Stimulated activated CD8-positive, alpha-beta memory T cell treated with anti-CD3 and anti-CD28 coated beads, Interleukin-4, amount 100 ng/mL, for 1 hour (primary cell): ENCODE measurements around the gene SLC5A10.
"Not testable (repeated sequence)": the region's sequence is repeated elsewhere in the genome, so short reads cannot be mapped to it uniquely, and the experiment has no call there.

ENCODE experiments used
- DNase-seq, 2 donors: peaks; one replicate each; pipeline ENCODE4 v3.0.0-alpha.2; 2020; ENCODE audit warnings: low read depth in 2 of 2, low spot score in 1 of 2

Gene SLC5A10

GRCh38 chr17:19038730-19039129, 86.8 kb downstream of the SLC5A10 start:
- DNase-seq: not testable (repeated sequence)

- DNase-seq: not testable (repeated sequence)
Measured at GRCh38 chr17:19040350-19040749, 88.4 kb downstream of the SLC5A10 start.

GRCh38 chr17:19041871-19042270, 89.9 kb downstream of the SLC5A10 start:
- not testable (repeated sequence) for DNase-seq

GRCh38 chr17:19042369-19042768, 90.4 kb downstream of the SLC5A10 start:
- not testable (repeated sequence) for DNase-seq

- not testable (repeated sequence) for DNase-seq
Measured at GRCh38 chr17:19043032-19043431, 91.1 kb downstream of the SLC5A10 start.

GRCh38 chr17:19044643-19045042, 92.7 kb downstream of the SLC5A10 start:
- DNase-seq: not testable (repeated sequence)

GRCh38 chr17:19046782-19047375, 94.9 kb downstream of the SLC5A10 start, which contains the start of gene GRAP:
TSS of gene GRAP (minus strand) at chr17:19046957. CDS start at chr17:19046926, 31 bp downstream.
- not testable (repeated sequence) for DNase-seq

- not testable (repeated sequence) for DNase-seq
Measured at GRCh38 chr17:19047510-19047909, 95.5 kb downstream of the SLC5A10 start.

- DNase-seq: not testable (repeated sequence)
Measured at GRCh38 chr17:19048826-19049225, 96.9 kb downstream of the SLC5A10 start.

GRCh38 chr17:19055447-19055846, 103.5 kb downstream of the SLC5A10 start:
- not testable (repeated sequence) for DNase-seq

GRCh38 chr17:19062009-19062717, 110.2 kb downstream of the SLC5A10 start:
- DNase-seq: peak in 1 of 2 donors; percentile 74

GRCh38 chr17:19062718-19063325, 110.9 kb downstream of the SLC5A10 start:
- DNase-seq: not testable (repeated sequence)

GRCh38 chr17:19063326-19063956, 111.5 kb downstream of the SLC5A10 start:
- peak; percentile 54 to 57 for DNase-seq

GRCh38 chr17:19064378-19064777, 112.4 kb downstream of the SLC5A10 start:
- DNase-seq: not testable (repeated sequence)

- DNase-seq: not testable (repeated sequence)
Measured at GRCh38 chr17:19070318-19071168, 118.6 kb downstream of the SLC5A10 start.
